HepG2 (cell line): ENCODE results near the gene EVA1A.

Source experiments
- GLI4 ChIP-seq: sonication (generic); formaldehyde crosslinking; IDR thresholded peaks from 2 replicates; pipeline ENCODE4 v1.5.1; 2020; ENCODE audit warnings: missing genetic modification reagents, mild to moderate bottlenecking, moderate library complexity, borderline replicate concordance
- RAD51 ChIP-seq: fragments of 450-650 bp; IDR thresholded peaks from 2 replicates; pipeline ENCODE4 v1.6.1; 2016; ENCODE audit warnings: borderline replicate concordance
- YY1 ChIP-seq: IDR thresholded peaks from 2 replicates; pipeline ENCODE4 v1.6.1; 2011; ENCODE audit warnings: low read length, low read depth, moderate library complexity, mild to moderate bottlenecking; ENCODE audit not compliant: insufficient read depth, insufficient replicate concordance
- ZNF235 ChIP-seq: sonication (generic); formaldehyde crosslinking; IDR thresholded peaks from 2 replicates; pipeline ENCODE4 v1.8.1; 2023; ENCODE audit warnings: mild to moderate bottlenecking, missing genetic modification reagents, borderline replicate concordance

DNA sequence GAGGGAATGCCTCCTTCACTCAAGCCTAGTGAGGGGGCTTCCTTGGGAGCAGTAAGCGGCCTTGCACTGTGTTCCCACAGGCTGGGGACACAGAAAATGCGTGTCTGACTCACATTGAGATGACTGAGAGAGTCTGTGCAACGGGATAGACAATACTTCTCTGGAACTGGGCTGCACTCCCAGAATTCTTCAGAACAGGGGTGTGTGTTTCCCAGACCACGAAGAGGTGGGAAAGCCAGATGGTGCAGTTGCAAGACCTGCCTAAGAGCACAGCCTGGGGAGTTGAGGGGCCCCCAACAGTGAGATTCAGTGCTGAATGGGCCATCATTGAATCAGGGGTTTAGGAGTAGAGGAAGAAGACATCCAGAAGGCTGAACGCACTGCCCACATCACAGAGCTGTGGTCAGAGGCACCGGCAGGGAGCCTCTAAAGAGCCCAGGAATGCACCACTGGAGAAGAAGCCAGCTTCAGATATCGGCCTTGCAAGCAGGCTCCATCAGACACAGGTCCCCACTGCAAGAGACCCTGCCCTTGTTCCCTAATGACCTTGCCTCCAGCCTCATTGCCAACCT is 49.3 kb upstream of the EVA1A start:
- TF ChIP-seq RAD51 = no peak
- TF ChIP-seq GLI4 (CRISPR knock-in tag) = no peak
- TF ChIP-seq ZNF235 (CRISPR knock-in tag) = no peak
- no peak for TF ChIP-seq YY1
